NT2/D1 (cell line): ENCODE results near the gene CLCNKB.
"Not testable (repeated sequence)": the region's sequence is repeated elsewhere in the genome, so short reads cannot be mapped to it uniquely, and the experiment has no call there.

Experiments
- SUZ12 ChIP-seq: IDR thresholded peaks from 2 replicates; pipeline ENCODE4 v1.6.1; 2011; ENCODE audit not compliant: insufficient read length, insufficient read depth; ENCODE audit errors: extremely low read depth
- YY1 ChIP-seq: IDR thresholded peaks from 2 replicates; pipeline ENCODE4 v1.6.1; 2011; ENCODE audit not compliant: insufficient read length, insufficient read depth
- ZNF274 ChIP-seq: IDR thresholded peaks from 2 replicates; pipeline ENCODE4 v1.6.1; 2011; ENCODE audit warnings: mild to moderate bottlenecking, low read depth, low read length

- not testable (repeated sequence) for TF ChIP-seq YY1, SUZ12, ZNF274
These were observed 7.1 kb upstream of the CLCNKB start for GRCh38 chr1:16036461-16036860.
